ENCODE measurements around the gene PFDN6.

Gene PFDN6

DNA sequence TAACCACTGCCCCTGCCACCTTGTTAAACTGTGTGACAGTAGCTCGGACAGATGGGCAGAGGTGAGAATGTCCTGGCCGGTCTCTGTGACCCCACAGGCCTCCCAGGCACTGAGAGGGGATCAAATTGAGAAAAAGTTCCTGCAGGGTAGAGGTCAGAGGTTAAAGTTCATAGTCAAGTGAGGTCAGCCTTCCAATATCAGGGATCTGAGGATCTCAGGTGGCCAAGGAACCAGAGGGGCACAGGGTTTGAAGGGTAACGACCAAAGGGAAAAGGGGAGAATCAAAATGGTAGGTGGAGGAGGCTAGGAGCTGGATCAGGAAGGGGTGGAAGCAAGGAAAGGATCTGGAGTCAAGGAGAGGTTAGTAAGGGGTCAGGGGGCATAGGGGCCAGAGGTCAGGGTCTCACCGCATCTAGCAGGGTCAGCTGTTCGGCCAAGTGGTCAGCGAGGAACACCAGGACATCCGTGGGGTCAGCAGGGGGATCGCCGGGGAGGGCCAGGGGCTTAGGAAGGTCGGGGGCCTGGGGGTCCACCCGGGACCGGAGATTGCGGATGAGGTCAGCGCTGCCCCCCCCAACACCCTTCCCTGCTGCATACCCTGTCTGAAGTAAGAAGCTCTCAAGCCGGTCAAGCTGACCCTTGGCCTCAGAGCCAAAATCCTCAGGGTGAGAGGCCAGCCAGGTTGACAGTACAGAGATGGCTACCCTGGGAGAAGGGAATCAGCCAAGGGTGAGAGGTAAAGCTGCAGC is 6.4 kb downstream of the PFDN6 start:
- DNase-seq = no peak

GRCh38 chr6:33296797-33297405 is 7.5 kb downstream of the PFDN6 start:
- no peak for DNase-seq

DNA sequence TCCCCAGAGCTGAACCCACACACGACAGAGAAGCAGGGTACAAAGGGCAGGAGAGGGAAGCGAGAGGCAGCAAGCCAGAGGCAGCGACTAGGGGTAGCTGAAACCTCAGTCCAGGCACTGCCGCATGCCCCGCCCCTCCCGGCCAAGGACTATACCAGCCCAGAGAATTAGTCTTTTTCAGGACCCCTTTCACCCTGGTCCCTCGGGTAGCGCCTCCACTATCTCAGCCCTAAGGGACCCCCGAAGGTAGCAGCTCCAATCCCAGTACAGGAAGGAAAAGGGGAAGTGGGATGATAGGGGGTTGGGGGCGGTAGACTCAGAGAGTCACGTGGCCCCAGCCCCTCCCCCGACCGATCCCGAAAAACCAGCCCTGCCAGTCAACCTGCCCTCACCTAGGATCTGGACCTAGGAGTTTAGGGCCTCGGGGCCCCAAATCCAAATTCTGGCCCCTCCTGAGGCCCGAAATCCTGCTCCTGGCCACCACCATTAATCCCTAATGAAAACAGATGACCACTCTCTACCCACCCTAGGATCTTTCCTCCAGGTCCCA is 8.1 kb downstream of the PFDN6 start:
- DNase-seq = no peak

DNA sequence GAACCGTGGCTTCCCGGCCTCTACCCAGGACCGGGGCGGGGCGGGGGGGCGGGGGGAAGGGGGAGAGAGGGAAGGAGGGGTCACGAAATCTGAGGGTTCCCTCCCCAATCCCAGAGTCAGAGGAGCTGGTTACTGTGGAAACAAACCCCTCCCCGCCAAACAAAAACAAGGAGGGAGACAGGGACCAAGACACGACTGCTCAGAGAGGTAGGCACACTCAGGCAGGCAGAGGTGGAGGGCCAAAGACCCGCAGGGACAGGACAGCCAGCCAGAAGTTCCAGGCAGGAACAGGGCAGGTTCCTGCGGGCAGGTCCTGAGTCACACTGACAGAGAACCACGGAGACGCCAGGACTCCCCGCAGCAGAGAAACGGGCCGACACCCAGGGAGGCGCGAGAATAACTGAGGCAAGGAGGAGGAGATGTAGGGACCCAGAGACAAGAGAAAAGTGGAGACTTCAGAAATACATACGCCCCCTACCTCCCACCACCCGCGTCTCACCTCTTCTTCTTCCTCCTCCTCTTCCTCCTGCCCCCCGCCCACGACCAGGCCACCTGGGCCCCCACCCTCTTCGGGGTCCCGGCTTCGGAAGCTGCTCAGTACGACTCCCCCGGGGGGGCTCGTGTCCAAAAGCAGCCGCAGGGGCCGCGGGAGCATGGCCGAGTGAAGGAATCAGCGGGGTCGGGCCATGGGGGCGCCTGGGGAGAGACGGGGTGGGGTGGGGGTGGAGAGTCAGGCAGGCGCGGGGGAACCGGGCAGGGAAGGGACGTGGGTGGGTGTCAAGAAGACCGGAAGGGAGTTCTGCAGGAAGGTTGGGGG is 8.8 kb downstream of the PFDN6 start:
- peak; percentile 59 for DNase-seq

GRCh38 chr6:33298773-33299236 is 9.4 kb downstream of the PFDN6 start, which contains the start of gene RGL2:
TSS of gene RGL2 (minus strand) at chr6:33298942. CDS start at chr6:33298610, 332 bp downstream.
- peak; percentile 49 for DNase-seq

GRCh38 chr6:33299237-33299944 is 10.0 kb downstream of the PFDN6 start:
- peak; percentile 87 for DNase-seq

GRCh38 chr6:33301877-33302276 is 12.5 kb downstream of the PFDN6 start:
- no peak for DNase-seq

DNA sequence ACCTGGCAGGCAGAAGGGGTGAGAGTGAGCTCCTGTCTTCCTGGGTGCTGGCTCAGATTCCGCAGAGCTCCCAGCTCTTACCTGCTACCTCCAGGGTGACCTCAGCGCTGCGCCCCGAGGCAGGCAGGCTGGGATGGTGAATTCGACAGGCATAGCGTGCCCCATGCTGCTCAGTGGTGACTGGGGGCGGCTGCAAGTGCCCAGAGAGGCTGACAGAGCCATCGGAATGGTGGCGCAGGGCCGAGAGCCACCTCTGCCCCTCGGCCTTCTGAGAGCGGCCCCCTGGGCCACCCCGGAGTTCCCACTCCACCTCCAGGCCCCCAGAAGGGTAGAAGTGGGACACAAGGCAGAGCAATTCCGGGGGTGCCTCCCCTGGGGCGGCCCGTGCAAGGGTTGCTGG is 14.8 kb downstream of the PFDN6 start:
- DNase-seq = no peak

GRCh38 chr6:33305052-33305451 is 15.7 kb downstream of the PFDN6 start:
- no peak for DNase-seq

GRCh38 chr6:33306356-33306755 is 17.0 kb downstream of the PFDN6 start:
- no peak for DNase-seq

DNA sequence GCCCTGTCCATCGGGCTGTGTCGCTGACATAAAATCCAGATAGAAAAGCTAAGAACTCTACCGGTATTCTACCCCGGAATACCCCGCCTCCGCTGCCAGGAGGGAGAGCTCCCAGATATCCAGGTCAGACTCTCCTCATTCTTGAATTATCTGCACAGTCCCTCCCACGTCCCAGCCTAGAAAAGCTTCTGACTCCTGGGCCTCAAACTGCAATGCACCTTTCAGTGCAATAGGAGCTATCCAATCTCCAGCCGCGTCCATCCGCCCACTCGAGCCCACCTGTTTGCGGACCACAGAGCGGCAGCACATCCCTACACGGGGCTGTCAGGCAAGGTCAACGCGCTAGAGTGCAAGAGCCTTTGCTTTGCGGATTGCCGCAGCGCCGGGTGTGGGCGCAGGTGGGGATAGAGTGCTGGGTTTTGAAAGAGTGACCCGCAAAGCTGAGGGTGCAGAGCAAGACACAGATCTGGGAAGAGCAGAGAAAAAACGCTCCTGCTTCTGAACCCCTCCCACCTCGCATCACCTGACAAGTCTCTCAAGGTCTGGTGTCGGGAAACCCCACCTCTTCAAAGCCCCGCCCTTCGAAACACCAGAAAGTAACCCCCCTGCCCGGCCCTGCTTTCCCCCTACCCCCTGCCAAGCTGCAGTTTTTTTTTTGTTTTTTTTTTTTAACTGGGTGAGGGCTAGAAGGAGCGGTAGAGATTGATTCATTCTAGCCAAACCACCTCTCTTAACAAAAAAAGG is 23.1 kb downstream of the PFDN6 start:
- peak; percentile 74 for DNase-seq

GRCh38 chr6:33313105-33313708 is 23.8 kb downstream of the PFDN6 start:
- DNase-seq = peak; percentile 29

- DNase-seq = peak; percentile 81
Observed at GRCh38 chr6:33313709-33314514, 24.5 kb downstream of the PFDN6 start, which contains the start of gene TAPBP. TSS of gene TAPBP (minus strand) at chr6:33314078. CDS start at chr6:33314041, 37 bp downstream.

GRCh38 chr6:33314515-33314942 is 25.1 kb downstream of the PFDN6 start:
- peak; percentile 70 for DNase-seq

DNA sequence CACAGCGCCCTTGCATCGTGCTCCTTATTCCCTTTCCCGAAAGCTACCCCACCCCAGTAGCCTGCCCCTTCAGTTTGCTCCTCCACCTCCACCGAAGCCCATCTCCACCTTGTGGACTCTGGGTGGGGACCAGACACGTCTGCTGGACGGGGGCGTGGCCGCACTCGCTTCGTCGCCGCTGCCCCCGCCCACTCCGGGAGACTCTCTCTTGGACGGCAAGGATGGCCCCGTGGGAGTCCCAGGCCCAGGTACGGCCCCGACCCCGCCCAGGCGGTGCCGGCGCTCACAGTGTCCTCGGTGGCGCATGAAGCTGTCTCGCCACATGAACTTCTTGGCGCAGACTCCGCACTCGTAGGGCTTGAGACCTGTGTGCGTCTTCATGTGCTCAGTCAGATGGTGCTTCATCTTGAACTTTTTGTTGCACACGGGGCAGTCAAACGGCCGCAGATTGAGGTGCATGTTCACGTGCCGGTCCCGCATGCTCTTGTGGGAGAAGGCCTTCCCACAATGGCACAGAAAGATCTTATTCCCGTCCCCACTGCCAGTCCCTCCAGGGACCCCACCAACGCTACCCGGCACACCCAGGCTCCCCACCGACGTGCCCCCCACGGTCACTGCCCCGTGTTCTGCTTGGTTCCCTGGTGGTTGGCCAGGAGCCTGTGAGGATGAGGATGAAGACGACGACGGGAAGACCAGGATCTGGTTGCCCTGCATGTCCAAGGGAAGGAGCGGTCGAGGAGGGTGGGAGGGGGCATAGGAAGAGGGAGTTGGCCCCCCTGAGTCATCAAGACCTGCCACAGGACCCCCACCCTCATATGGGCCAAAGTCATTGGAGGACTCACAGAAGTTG is 25.8 kb downstream of the PFDN6 start:
- no peak for DNase-seq

DNA sequence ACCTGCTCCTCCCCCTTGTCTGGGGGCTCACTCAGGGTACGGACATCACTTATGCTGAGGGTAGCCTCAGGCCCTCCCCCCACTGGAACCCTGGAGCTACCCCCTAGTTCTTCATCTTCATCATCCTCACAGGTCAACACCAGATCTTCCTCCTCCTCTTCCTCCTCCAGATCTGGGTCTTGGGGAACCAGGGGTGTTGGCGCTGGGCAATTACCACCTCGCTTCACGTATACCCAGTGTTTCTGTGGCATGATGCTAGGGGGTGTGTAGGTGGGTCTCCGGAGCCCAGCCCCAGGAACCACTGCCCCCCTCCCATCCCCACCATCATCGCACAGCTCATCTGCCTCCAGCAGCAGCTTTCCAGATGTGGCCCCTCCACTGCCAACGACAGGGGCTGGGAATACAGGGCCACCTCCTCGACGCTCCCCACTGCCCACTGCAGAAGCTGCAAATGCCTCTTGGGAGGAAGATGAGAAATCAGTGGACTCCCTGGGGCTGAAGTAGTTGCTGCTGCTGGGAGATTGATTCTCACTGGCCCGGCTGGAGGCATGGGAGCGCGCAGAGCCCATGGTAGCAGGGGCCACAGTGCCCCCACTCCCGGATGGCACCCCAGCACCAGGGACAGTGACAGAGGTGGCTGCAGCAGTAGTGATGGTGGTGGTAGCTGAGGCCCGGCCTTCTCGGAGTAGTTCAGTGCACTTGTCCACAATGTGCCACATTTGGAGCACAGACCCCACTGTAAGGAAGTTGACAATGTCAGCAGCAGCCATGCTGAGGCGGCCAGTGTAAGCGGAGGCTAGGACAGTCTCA is 26.6 kb downstream of the PFDN6 start:
- DNase-seq = no peak

GRCh38 chr6:33316603-33317418 is 27.4 kb downstream of the PFDN6 start:
- DNase-seq = no peak

DNA sequence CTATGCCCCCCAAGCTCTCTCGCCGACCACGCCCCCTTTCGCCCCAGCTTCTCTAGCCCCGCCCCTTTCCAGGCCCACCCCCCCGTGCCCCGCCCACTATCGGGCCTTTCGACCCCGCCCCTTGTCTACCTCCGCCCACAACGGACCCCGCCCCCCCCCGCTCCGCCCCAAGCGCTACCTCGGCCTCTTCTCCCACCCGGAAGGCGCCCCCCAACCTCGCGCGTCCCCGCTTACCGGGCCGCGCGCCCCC is 27.9 kb downstream of the PFDN6 start:
- DNase-seq = peak; percentile 89
